NT2/D1 (cell line): ENCODE results near the gene KDM2A.

Experiments used
- DNase-seq: peaks from one replicate; pipeline ENCODE4 v3.0.0-alpha.2; 2011; ENCODE audit warnings: low read depth, low spot score
- H3K27me3 ChIP-seq: 2 replicates; pipeline ENCODE4 v1.6.0; 2011; ENCODE audit warnings: mild to moderate bottlenecking; ENCODE audit not compliant: insufficient read length, insufficient read depth
- H3K36me3 ChIP-seq: 2 replicates; pipeline ENCODE4 v1.6.1; 2011; ENCODE audit warnings: mild to moderate bottlenecking, low read length, mixed read lengths; ENCODE audit not compliant: insufficient read depth, insufficient read length
- H3K4me1 ChIP-seq: 2 replicates; pipeline ENCODE4 v1.5.1; 2011; ENCODE audit not compliant: insufficient read depth, insufficient read length
- H3K4me3 ChIP-seq: 2 replicates; pipeline ENCODE4 v1.5.1; 2011; ENCODE audit warnings: low read depth; ENCODE audit not compliant: insufficient read length
- H3K9ac ChIP-seq: 2 replicates; pipeline ENCODE4 v1.6.0; 2011; ENCODE audit warnings: low read depth; ENCODE audit not compliant: insufficient read length
- H3K9me3 ChIP-seq: 2 replicates; pipeline ENCODE4 v1.5.1; 2011; ENCODE audit warnings: mild to moderate bottlenecking, low read length; ENCODE audit not compliant: insufficient read depth
- SUZ12 ChIP-seq: IDR thresholded peaks from 2 replicates; pipeline ENCODE4 v1.6.1; 2011; ENCODE audit not compliant: insufficient read length, insufficient read depth; ENCODE audit errors: extremely low read depth
- YY1 ChIP-seq: IDR thresholded peaks from 2 replicates; pipeline ENCODE4 v1.6.1; 2011; ENCODE audit not compliant: insufficient read length, insufficient read depth
- ZNF274 ChIP-seq: IDR thresholded peaks from 2 replicates; pipeline ENCODE4 v1.6.1; 2011; ENCODE audit warnings: mild to moderate bottlenecking, low read depth, low read length

The KDM2A gene

DNA sequence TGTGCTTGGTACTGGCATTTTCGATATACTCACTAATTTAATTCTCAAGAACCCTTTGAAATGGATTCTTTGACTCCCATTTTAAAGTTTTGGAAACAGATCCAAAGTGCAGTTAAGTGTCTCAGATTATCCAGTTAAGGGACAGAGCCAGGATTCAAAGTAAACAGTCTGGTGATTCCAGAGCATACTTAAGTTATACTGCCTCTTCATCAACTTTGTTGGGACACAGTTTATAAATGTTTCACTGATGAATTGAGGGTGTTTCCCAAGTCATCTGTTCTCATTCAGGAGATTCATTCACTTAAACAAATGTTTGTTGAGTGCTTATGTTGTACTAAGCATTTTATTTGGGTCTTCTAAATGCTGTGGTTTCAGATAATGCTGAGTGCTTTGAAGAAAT, 17.1 kb downstream of the KDM2A start:
- no peaks in the 10 kb centered on the region for H3K9me3 ChIP-seq
- H3K4me1 ChIP-seq = no peaks in the 10 kb centered on the region
- H3K9ac ChIP-seq = no peak overlapping the region
- no peaks in the 10 kb centered on the region for H3K27me3 ChIP-seq
- DNase-seq = no peak
- no peak overlapping the region for H3K4me3 ChIP-seq
- TF ChIP-seq ZNF274 (no peak), SUZ12 (no peak), YY1 (no peak)
- peaks cover 87% of the 10 kb centered on the region for H3K36me3 ChIP-seq

DNA sequence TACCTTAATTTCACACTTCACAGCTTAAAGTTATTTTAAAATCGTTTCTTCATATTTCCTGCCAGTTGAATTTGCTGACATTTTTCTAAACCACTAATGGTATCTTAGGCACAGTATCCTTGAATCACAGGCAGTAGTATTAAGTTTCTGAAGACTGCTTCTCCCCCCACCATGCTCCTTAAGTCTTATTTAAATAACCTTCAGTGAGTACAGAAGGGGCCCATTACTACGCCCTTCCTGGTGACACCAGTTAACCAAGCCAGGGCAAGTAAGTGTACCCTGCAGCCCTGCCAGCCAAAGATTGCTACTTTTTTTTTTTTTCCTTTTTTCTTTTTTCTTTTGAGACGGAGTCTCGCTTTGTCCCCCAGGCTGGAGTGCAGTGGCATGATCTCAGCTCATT, 19.9 kb downstream of the KDM2A start:
- Histone ChIP-seq H3K4me1 (no peaks in the 10 kb centered on the region), H3K27me3 (no peaks in the 10 kb centered on the region), H3K4me3 (no peak overlapping the region), H3K36me3 (peaks cover 78% of the 10 kb centered on the region), H3K9me3 (no peaks in the 10 kb centered on the region), H3K9ac (no peak overlapping the region)
- TF ChIP-seq YY1 (no peak), ZNF274 (no peak), SUZ12 (no peak)
- DNase-seq = no peak

DNA sequence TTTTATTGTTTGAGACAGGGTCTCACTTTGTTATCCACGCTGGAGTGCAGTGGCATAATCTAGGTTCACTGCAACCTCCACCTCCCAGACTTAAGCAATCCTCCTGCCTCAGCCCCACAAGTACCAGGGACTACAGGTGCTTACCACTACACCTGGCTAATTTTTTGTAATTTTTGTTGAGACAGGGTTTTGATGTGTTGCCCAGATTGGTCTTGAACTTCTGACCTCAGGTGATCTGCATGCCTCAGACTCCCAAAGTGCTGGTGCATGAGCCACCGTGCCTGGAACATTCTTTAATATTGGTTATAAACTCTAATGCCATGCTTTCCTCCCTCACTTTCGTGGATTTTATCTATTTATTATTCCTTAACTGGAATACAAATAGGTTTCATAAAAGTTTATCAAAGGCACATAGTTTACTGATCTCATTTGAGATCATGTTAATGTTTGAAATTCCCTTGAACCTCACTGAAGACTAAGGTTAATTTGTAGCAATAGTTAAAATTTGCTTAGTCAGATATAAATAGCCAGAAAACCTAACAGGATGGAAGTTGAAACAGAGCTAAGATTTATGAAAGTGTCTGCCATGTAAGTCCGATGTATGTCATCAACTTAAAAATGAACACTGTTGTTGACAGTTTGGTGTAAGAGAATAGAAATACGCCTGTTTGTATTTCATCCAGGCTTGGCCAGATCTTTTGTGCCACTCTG, 27.6 kb downstream of the KDM2A start:
- H3K4me1 ChIP-seq = no peaks in the 10 kb centered on the region
- H3K4me3 ChIP-seq = no peak overlapping the region

GRCh38 chr11:67153971-67154370, 34.9 kb downstream of the KDM2A start:
- TF ChIP-seq ZNF274 (no peak), YY1 (no peak), SUZ12 (no peak)
- Histone ChIP-seq H3K4me1 (no peaks in the 10 kb centered on the region), H3K27me3 (no peaks in the 10 kb centered on the region), H3K4me3 (no peak overlapping the region), H3K9ac (no peak overlapping the region), H3K9me3 (no peaks in the 10 kb centered on the region), H3K36me3 (peaks cover 39% of the 10 kb centered on the region)
- DNase-seq = no peak

More for the DNA sequence above, 27.6 kb downstream of the KDM2A start:
- DNase-seq = no peak
- Histone ChIP-seq H3K27me3 (no peaks in the 10 kb centered on the region), H3K9me3 (no peaks in the 10 kb centered on the region), H3K9ac (no peak overlapping the region), H3K36me3 (peaks cover 70% of the 10 kb centered on the region)
- TF ChIP-seq SUZ12 = no peak
- TF ChIP-seq ZNF274 = no peak
- TF ChIP-seq YY1 = no peak

DNA sequence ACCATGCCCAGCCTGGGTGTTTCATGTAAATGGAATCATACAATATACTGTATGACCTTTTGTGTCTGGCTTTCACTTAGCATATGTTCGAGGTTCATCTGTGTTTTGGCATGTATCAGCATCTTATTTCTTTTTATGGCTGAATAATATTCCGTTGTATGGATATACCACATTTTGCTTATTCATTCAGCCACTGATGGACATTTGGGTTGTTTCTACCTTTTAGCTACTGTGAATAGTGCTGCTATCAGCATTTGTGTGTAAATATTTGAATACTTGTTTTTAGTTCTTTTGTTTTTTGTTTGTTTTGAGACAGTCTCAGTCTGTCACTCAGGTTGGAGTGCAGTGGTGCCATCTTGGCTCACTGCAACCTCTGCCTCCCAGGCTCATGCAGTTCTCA, 35.7 kb downstream of the KDM2A start:
- no peak for DNase-seq
- TF ChIP-seq ZNF274 (no peak), SUZ12 (no peak), YY1 (no peak)
- Histone ChIP-seq H3K9ac (no peak overlapping the region), H3K4me3 (no peak overlapping the region), H3K27me3 (no peaks in the 10 kb centered on the region), H3K4me1 (no peaks in the 10 kb centered on the region), H3K36me3 (peaks cover 35% of the 10 kb centered on the region), H3K9me3 (no peaks in the 10 kb centered on the region)

- no peak overlapping the region for H3K4me3 ChIP-seq
- H3K9ac ChIP-seq = no peak overlapping the region
- H3K4me1 ChIP-seq = no peaks in the 10 kb centered on the region
- peaks cover 11% of the 10 kb centered on the region for H3K36me3 ChIP-seq
- no peaks in the 10 kb centered on the region for H3K27me3 ChIP-seq
- DNase-seq = no peak
- TF ChIP-seq YY1 = no peak
- no peak for TF ChIP-seq SUZ12
- no peak for TF ChIP-seq ZNF274
- no peaks in the 10 kb centered on the region for H3K9me3 ChIP-seq
Measured at GRCh38 chr11:67157691-67158090, 38.6 kb downstream of the KDM2A start.

DNA sequence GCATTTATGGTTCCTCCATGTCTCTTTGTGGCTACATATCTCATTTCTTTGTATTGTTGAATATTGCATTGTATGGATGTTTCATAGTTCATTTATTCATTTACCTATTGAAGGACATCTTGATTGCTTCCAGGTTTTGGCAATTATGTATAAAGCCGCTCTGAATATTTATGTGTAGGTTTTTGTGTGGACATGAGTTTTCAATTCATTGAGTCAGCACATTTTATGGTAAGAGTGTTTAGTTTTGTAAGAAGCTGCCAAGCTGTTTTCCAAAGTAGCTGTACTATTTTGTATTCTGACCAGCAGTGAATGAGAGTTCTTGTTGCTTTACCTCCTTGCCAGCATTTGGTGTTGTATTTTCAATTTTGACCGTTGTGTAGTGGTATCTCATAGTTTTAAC, 39.2 kb downstream of the KDM2A start:
- Histone ChIP-seq H3K9ac (no peak overlapping the region), H3K4me1 (no peaks in the 10 kb centered on the region), H3K9me3 (no peaks in the 10 kb centered on the region), H3K27me3 (no peaks in the 10 kb centered on the region), H3K36me3 (peaks cover 9% of the 10 kb centered on the region), H3K4me3 (no peak overlapping the region)
- DNase-seq = no peak
- no peak for TF ChIP-seq YY1

- DNase-seq = no peak
- TF ChIP-seq YY1 (no peak), SUZ12 (no peak), ZNF274 (no peak)
- Histone ChIP-seq H3K4me1 (no peaks in the 10 kb centered on the region), H3K36me3 (peaks cover 13% of the 10 kb centered on the region), H3K9ac (no peak overlapping the region), H3K4me3 (no peak overlapping the region), H3K27me3 (no peaks in the 10 kb centered on the region), H3K9me3 (no peaks in the 10 kb centered on the region)
Measured at GRCh38 chr11:67160045-67160444, 41.0 kb downstream of the KDM2A start.
